HCT116 (cell line): ENCODE results near the gene CLEC16A. TPM values are rescaled to one million over a fixed set of nuclear protein-coding genes. Genes with fewer than 3 reads are reported as not detected.

Source experiments
- ATAC-seq: fragments of 200-7000 bp; cut with Tn5 transposase; 2 replicates; pipeline ENCODE4 v1.9.1; 2020; ENCODE audit warnings: mild to moderate bottlenecking, moderate library complexity
- BruUV-seq: library from RNA; stranded (reverse); fragments of 400-500 nt; replicated peaks from 2 replicates; lab custom pipeline; 2021; lab: Mats Ljungman, UMichigan
- CTCF ChIA-PET: fragments of 300-600 bp; sonication (Branson Sonifier 250); formaldehyde crosslinking; loops from one replicate; lab custom pipeline; 2021; ENCODE audit warnings: antibody characterized with exemption; lab: Charles Lee
- POLR2A ChIA-PET: fragments of 300-600, 350-600 bp; sonication (Branson Sonifier 250); formaldehyde crosslinking; loops from one replicate; lab custom pipeline; 2021; ENCODE audit warnings: antibody characterized with exemption; lab: Charles Lee
- RAD21 ChIA-PET, 2 experiments: fragments of 300-600 bp; sonication (Branson Sonifier 250); formaldehyde crosslinking; loops; one replicate each; lab custom pipeline; 2023; ENCODE audit warnings: low total read pairs in 2 of 2; ENCODE audit not compliant: uncharacterized antibody in 2 of 2, unreplicated experiment in 2 of 2, low non-redundant PET in 1 of 2; lab: Charles Lee
- DNase-seq: peaks from one replicate; pipeline ENCODE4 v3.0.0-alpha.2; 2010; ENCODE audit warnings: low read depth, low spot score
- H2AFZ ChIP-seq: fragments of 200-600 bp; shearing (Covaris generic), sonication (generic); 2 replicates; pipeline ENCODE4 v1.6.1; 2017; ENCODE audit warnings: low read depth, mixed run types, mixed read lengths, antibody characterized with exemption, low read length; ENCODE audit not compliant: poor library complexity, severe bottlenecking
- H3K27ac ChIP-seq: 2 replicates; pipeline ENCODE4 v1.5.1; 2012; ENCODE audit warnings: low read depth, low read length
- H3K27me3 ChIP-seq: fragments of 200-600 bp; sonication (generic); 2 replicates; pipeline ENCODE4 v1.6.1; 2016; ENCODE audit warnings: mixed run types, low read length, mixed read lengths; ENCODE audit not compliant: insufficient read depth
- H3K36me3 ChIP-seq, 2 experiments: fragments of 200-500 bp in 1 of 2; fragments of 200-600 bp in 1 of 2; sonication (Bioruptor generic) in 1 of 2; sonication (generic) in 1 of 2; 2 replicates each; pipeline versions ENCODE4 v1.5.1 to v1.6.1; 2014 to 2016; ENCODE audit warnings: low read length in 2 of 2, inconsistent platforms in 1 of 2, mixed read lengths in 1 of 2, mixed run types in 1 of 2; ENCODE audit not compliant: insufficient read depth in 2 of 2, control insufficient read depth in 1 of 2
- H3K4me1 ChIP-seq, 2 experiments: fragments of 200-600 bp in 1 of 2; sonication (generic) in 1 of 2; 2 replicates each; pipeline versions ENCODE4 v1.5.1 to v1.6.1; 2012 to 2017; ENCODE audit warnings: low read length in 2 of 2, inconsistent platforms in 1 of 2, mild to moderate bottlenecking in 1 of 2, mixed read lengths in 1 of 2, mixed run types in 1 of 2, moderate library complexity in 1 of 2; ENCODE audit not compliant: insufficient read depth in 2 of 2, control insufficient read depth in 1 of 2
- H3K4me2 ChIP-seq: fragments of 200-600 bp; sonication (generic); 2 replicates; pipeline ENCODE4 v1.6.1; 2017; ENCODE audit warnings: mixed run types, low read length, mixed read lengths
- H3K4me3 ChIP-seq, 2 experiments: fragments of 200-600 bp in 1 of 2; sonication (generic) in 1 of 2; replicated peaks in 1 of 2; 2 replicates each; pipeline ENCODE4 v1.5.1; 2011 to 2016; ENCODE audit warnings: low read length in 2 of 2, control low read depth in 1 of 2, low read depth in 1 of 2, mild to moderate bottlenecking in 1 of 2, mixed read lengths in 1 of 2, mixed run types in 1 of 2
- H3K79me2 ChIP-seq: fragments of 200-600 bp; sonication (generic); 2 replicates; pipeline ENCODE4 v1.6.1; 2017; ENCODE audit warnings: mild to moderate bottlenecking, mixed run types, low read length, moderate library complexity, mixed read lengths; ENCODE audit not compliant: insufficient read depth
- H3K9ac ChIP-seq: fragments of 200-600 bp; sonication (generic); 2 replicates; pipeline ENCODE4 v1.6.1; 2016; ENCODE audit warnings: low read length, mixed read lengths
- H3K9me2 ChIP-seq: fragments of 200-600 bp; sonication (generic), shearing (Covaris generic); 2 replicates; pipeline ENCODE4 v1.6.1; 2017; ENCODE audit warnings: mixed run types, mild to moderate bottlenecking, moderate library complexity; ENCODE audit not compliant: insufficient read depth
- H3K9me3 ChIP-seq, 2 experiments: fragments of 200-500 bp in 1 of 2; fragments of 200-600 bp in 1 of 2; sonication (Bioruptor generic) in 1 of 2; sonication (generic) in 1 of 2; 2 replicates each; pipeline ENCODE4 v1.6.1; 2014 to 2017; ENCODE audit warnings: low read length in 2 of 2, mixed read lengths in 2 of 2, inconsistent platforms in 1 of 2, low read depth in 1 of 2, mild to moderate bottlenecking in 1 of 2, mixed run types in 1 of 2, moderate library complexity in 1 of 2; ENCODE audit not compliant: control insufficient read depth in 1 of 2, insufficient read depth in 1 of 2
- H4K20me1 ChIP-seq: fragments of 200-600 bp; sonication (generic), shearing (Covaris generic); 2 replicates; pipeline ENCODE4 v1.6.1; 2017; ENCODE audit warnings: mixed run types, mild to moderate bottlenecking, moderate library complexity; ENCODE audit not compliant: insufficient read depth
- CEBPB ChIP-seq: IDR thresholded peaks from 2 replicates; pipeline ENCODE4 v1.6.1; 2012; ENCODE audit warnings: low read depth
- CTCF ChIP-seq, 3 experiments: fragments of 200-600 bp in 1 of 3; sonication (generic) in 1 of 3; IDR thresholded peaks in 2 of 3; conservative IDR thresholded peaks in 1 of 3; 2 replicates each; pipeline ENCODE4 v1.5.1; 2012 to 2017; ENCODE audit warnings: low read depth in 2 of 3, low read length in 2 of 3, antibody characterized with exemption in 1 of 3, borderline replicate concordance in 1 of 3, control low read depth in 1 of 3, mild to moderate bottlenecking in 1 of 3, mixed read lengths in 1 of 3, mixed run types in 1 of 3, moderate library complexity in 1 of 3; ENCODE audit not compliant: insufficient read depth in 1 of 3
- EGR1 ChIP-seq: IDR thresholded peaks from 2 replicates; pipeline ENCODE4 v1.6.1; 2012; ENCODE audit warnings: low read depth
- ELF1 ChIP-seq: IDR thresholded peaks from 2 replicates; pipeline ENCODE4 v1.6.1; 2012; ENCODE audit warnings: low read depth, borderline replicate concordance
- EZH2 ChIP-seq: fragments of 200-600 bp; sonication (generic); IDR thresholded peaks from 2 replicates; pipeline ENCODE4 v1.6.1; 2017; ENCODE audit warnings: antibody characterized with exemption, mixed run types
- FOSL1 ChIP-seq: IDR thresholded peaks from 2 replicates; pipeline ENCODE4 v1.6.1; 2012; ENCODE audit warnings: low read depth
- JUND ChIP-seq: IDR thresholded peaks from 2 replicates; pipeline ENCODE4 v1.6.1; 2012
- POLR2A ChIP-seq: IDR thresholded peaks from 2 replicates; pipeline ENCODE4 v1.7.0; 2011; ENCODE audit warnings: borderline replicate concordance; ENCODE audit not compliant: insufficient read depth, insufficient read length; ENCODE audit errors: extremely low read depth
- POLR2AphosphoS5 ChIP-seq: IDR thresholded peaks from 2 replicates; pipeline ENCODE4 v1.6.1; 2011; ENCODE audit warnings: mild to moderate bottlenecking, low read depth, low read length, moderate library complexity
- SIN3A ChIP-seq: IDR thresholded peaks from 2 replicates; pipeline ENCODE4 v1.6.1; 2012; ENCODE audit warnings: low read depth
- SRF ChIP-seq: IDR thresholded peaks from 2 replicates; pipeline ENCODE4 v1.6.1; 2012; ENCODE audit warnings: low read depth
- TCF7L2 ChIP-seq: IDR thresholded peaks from 2 replicates; pipeline ENCODE4 v1.7.0; 2011; ENCODE audit warnings: borderline replicate concordance, inconsistent platforms; ENCODE audit not compliant: insufficient read depth, insufficient read length; ENCODE audit errors: extremely low read depth
- YY1 ChIP-seq: IDR thresholded peaks from 2 replicates; pipeline ENCODE4 v1.6.1; 2011; ENCODE audit warnings: low read length, low read depth, moderate library complexity, mild to moderate bottlenecking; ENCODE audit not compliant: insufficient replicate concordance; ENCODE audit errors: extremely low read depth
- ZNF274 ChIP-seq: fragments of 200-500 bp; sonication (Bioruptor generic); IDR thresholded peaks from 2 replicates; pipeline ENCODE4 v1.6.1; 2014; ENCODE audit warnings: mild to moderate bottlenecking, low read depth, low read length, inconsistent platforms
- intact Hi-C: fragments of 100-400 bp; cut with micrococcal nuclease; formaldehyde crosslinking; loops from 2 replicates; pipeline ENCODE4 v1.10.0; 2022
- total RNA-seq: library from RNA; stranded (reverse); gene quantifications from one replicate; pipeline ENCODE4 v1.2.1, GENCODE V29; 2021; ENCODE audit not compliant: unreplicated experiment
- TF ChIP-seq, protein P1 (sequence below): IDR thresholded peaks from 2 replicates; pipeline ENCODE4 v1.6.1; 2012
- TF ChIP-seq, protein P2 (sequence below): IDR thresholded peaks from 2 replicates; pipeline ENCODE4 v1.6.1; 2012
- TF ChIP-seq, protein P3 (sequence below): IDR thresholded peaks from 2 replicates; pipeline ENCODE4 v1.6.1; 2011; ENCODE audit warnings: mild to moderate bottlenecking, low read length, moderate library complexity; ENCODE audit not compliant: insufficient replicate concordance; ENCODE audit errors: extremely low read depth
- TF ChIP-seq, protein P4 (sequence below): IDR thresholded peaks from 2 replicates; pipeline ENCODE4 v1.6.1; 2012; ENCODE audit warnings: low read depth

The CLEC16A gene
- total RNA-seq, 1 experiment from 2014 or later = 18.0 TPM

DNA sequence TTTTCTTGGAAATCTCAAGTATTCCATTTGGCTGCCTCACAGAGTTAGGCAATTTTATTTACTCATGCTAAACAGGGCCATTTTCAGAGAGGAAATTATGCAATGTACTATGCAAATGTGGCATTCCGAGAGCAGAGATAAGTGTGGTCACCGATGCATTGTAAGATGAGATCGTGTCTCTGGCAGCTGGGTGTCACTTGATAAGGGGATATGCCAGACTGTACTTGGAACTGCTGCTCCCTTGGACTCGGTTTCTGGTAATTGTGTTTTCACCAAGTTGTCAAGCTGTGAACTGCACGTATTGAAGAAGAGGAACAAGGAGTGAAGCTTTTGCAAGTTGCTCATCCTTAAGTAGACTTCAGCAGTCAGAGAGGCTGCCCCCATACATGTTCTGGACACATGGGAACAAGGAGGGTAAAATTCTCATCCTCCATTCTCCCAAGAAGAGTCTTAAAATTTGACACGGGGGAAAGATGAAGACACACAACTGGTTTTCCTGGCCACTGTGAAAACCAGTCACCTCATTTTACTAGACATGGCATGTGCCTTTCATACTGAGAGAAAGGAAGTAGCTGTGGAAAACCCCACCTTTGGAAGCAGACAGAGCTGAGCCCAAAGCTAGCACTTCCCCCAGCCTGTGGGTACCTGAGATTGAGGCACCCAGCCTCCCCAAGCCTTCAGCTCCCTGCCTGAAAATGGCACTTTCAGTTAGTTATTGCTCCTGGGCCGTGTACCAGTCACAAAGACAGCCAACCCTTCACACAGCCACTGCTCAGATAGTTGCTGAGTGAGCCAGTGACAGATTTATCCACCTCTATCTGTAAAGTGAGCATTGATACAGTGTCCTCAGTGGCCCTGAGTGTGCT is 160.9 kb downstream of the CLEC16A start:
- Histone ChIP-seq H4K20me1 (no peaks in the 10 kb centered on the region), H3K9ac (no peak overlapping the region), H3K27ac (no peak overlapping the region), H2AFZ (no peak overlapping the region), H3K4me2 (no peak overlapping the region), H3K9me3 (no peaks in the 10 kb centered on the region), H3K4me1 (peaks cover 4 to 11% of the 10 kb centered on the region in 2 experiments; a peak in 3 of 4 replicates), H3K9me2 (no peaks in the 10 kb centered on the region), H3K27me3 (no peaks in the 10 kb centered on the region), H3K79me2 (no peaks in the 10 kb centered on the region), H3K4me3 (no peak overlapping the region), H3K36me3 (no peaks in the 10 kb centered on the region)
- no peak for TF ChIP-seq TCF7L2
- TF ChIP-seq, protein P1, sequence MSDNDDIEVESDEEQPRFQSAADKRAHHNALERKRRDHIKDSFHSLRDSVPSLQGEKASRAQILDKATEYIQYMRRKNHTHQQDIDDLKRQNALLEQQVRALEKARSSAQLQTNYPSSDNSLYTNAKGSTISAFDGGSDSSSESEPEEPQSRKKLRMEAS = no peak
- TF ChIP-seq FOSL1 = no peak
- TF ChIP-seq ELF1 = no peak
- TF ChIP-seq EGR1 = no peak
- TF ChIP-seq, protein P2, sequence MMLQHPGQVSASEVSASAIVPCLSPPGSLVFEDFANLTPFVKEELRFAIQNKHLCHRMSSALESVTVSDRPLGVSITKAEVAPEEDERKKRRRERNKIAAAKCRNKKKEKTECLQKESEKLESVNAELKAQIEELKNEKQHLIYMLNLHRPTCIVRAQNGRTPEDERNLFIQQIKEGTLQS = no peak
- TF ChIP-seq SIN3A = no peak
- no peak for TF ChIP-seq CEBPB
- no peak for TF ChIP-seq CTCF (IDR thresholded peaks at IDR 0.05 in 2 of 3, conservative IDR thresholded peaks at IDR 0.05 in 1 of 3; ENCODE audit: borderline replicate concordance in 1 of 3, insufficient read depth in 1 of 3, low read depth in 2 of 3, low read length in 2 of 3)
- no peak for TF ChIP-seq ZNF274
- no peak for TF ChIP-seq JUND
- TF ChIP-seq POLR2A = no peak
- no peak for TF ChIP-seq YY1
- TF ChIP-seq SRF = no peak
- TF ChIP-seq EZH2 = no peak
- TF ChIP-seq, protein P3, sequence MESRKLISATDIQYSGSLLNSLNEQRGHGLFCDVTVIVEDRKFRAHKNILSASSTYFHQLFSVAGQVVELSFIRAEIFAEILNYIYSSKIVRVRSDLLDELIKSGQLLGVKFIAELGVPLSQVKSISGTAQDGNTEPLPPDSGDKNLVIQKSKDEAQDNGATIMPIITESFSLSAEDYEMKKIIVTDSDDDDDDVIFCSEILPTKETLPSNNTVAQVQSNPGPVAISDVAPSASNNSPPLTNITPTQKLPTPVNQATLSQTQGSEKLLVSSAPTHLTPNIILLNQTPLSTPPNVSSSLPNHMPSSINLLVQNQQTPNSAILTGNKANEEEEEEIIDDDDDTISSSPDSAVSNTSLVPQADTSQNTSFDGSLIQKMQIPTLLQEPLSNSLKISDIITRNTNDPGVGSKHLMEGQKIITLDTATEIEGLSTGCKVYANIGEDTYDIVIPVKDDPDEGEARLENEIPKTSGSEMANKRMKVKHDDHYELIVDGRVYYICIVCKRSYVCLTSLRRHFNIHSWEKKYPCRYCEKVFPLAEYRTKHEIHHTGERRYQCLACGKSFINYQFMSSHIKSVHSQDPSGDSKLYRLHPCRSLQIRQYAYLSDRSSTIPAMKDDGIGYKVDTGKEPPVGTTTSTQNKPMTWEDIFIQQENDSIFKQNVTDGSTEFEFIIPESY = no peak
- TF ChIP-seq, protein P4, sequence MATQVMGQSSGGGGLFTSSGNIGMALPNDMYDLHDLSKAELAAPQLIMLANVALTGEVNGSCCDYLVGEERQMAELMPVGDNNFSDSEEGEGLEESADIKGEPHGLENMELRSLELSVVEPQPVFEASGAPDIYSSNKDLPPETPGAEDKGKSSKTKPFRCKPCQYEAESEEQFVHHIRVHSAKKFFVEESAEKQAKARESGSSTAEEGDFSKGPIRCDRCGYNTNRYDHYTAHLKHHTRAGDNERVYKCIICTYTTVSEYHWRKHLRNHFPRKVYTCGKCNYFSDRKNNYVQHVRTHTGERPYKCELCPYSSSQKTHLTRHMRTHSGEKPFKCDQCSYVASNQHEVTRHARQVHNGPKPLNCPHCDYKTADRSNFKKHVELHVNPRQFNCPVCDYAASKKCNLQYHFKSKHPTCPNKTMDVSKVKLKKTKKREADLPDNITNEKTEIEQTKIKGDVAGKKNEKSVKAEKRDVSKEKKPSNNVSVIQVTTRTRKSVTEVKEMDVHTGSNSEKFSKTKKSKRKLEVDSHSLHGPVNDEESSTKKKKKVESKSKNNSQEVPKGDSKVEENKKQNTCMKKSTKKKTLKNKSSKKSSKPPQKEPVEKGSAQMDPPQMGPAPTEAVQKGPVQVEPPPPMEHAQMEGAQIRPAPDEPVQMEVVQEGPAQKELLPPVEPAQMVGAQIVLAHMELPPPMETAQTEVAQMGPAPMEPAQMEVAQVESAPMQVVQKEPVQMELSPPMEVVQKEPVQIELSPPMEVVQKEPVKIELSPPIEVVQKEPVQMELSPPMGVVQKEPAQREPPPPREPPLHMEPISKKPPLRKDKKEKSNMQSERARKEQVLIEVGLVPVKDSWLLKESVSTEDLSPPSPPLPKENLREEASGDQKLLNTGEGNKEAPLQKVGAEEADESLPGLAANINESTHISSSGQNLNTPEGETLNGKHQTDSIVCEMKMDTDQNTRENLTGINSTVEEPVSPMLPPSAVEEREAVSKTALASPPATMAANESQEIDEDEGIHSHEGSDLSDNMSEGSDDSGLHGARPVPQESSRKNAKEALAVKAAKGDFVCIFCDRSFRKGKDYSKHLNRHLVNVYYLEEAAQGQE = no peak
- TF ChIP-seq POLR2AphosphoS5 = no peak
- CTCF ChIA-PET = no interaction called here
- DNase-seq (no peak), ATAC-seq (no peak)
- intact Hi-C loops = no loop called here
- POLR2A ChIA-PET = no interaction called here
- RAD21 ChIA-PET = interaction anchor here in 1 of 2 experiments (0.6 kb wide), 1 partner anchor 72 kb away, joined by 3 read pairs; no protein-coding TSS in a partner anchor
- no TSS peak for BruUV-seq
